ENCODE measurements around the gene INVS.

DNA sequence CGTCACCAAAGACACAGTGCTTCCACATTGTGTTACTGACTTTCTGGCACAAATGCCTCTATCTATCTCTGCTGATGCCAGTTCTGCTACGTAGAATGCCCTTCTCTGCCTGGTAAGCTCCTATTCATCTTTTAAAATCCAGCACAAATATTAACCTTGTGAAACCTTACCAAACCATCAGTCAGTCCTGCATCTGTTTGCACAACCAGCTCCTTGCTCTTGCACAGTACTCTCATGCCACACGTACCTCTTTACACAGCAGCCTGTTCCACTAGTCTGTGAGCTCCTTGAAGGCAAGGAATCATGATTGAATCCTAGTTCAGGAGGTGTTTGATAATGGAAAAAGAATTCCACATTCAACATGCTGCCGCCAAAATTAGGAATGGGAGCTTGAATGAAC, 197.4 kb downstream of the INVS start:
- TF ChIP-seq, protein P1, sequence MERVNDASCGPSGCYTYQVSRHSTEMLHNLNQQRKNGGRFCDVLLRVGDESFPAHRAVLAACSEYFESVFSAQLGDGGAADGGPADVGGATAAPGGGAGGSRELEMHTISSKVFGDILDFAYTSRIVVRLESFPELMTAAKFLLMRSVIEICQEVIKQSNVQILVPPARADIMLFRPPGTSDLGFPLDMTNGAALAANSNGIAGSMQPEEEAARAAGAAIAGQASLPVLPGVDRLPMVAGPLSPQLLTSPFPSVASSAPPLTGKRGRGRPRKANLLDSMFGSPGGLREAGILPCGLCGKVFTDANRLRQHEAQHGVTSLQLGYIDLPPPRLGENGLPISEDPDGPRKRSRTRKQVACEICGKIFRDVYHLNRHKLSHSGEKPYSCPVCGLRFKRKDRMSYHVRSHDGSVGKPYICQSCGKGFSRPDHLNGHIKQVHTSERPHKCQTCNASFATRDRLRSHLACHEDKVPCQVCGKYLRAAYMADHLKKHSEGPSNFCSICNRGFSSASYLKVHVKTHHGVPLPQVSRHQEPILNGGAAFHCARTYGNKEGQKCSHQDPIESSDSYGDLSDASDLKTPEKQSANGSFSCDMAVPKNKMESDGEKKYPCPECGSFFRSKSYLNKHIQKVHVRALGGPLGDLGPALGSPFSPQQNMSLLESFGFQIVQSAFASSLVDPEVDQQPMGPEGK (CRISPR knock-in tag; IDR thresholded peaks at IDR 0.05; ENCODE audit: borderline replicate concordance), result no peak
- TF ChIP-seq ZNF565 (CRISPR knock-in tag; conservative IDR thresholded peaks at IDR 0.05; ENCODE audit: low read depth) (no peak), ZC3H10 (CRISPR knock-in tag; IDR thresholded peaks at IDR 0.05) (no peak), ZNF8 (CRISPR knock-in tag; IDR thresholded peaks at IDR 0.05) (no peak)

Measured in SK-N-SH treated with all-trans-retinoic acid at 6 μM for 48 hours (cell line).